Suprapubic skin (tissue), 4 donors: Measurements from ENCODE around the gene RC3H2. TPM values are rescaled to one million over a fixed set of nuclear protein-coding genes. Genes with fewer than 3 reads are reported as not detected.

Experiments used
- DNase-seq, 2 donors: peaks; one replicate each; pipeline ENCODE4 v3.0.0-alpha.2; 2019; ENCODE audit warnings: low spot score in 2 of 2
- H3K27ac ChIP-seq: fragments of 200-600 bp; sonication (generic); one replicate; pipeline ENCODE4 v1.5.1; 2019
- H3K27me3 ChIP-seq: fragments of 200-600 bp; sonication (generic); one replicate; pipeline ENCODE4 v1.5.1; 2019
- H3K36me3 ChIP-seq: fragments of 200-600 bp; sonication (generic); one replicate; pipeline ENCODE4 v1.5.1; 2019
- H3K4me1 ChIP-seq: fragments of 200-600 bp; sonication (generic); one replicate; pipeline ENCODE4 v1.5.1; 2019
- H3K4me3 ChIP-seq: fragments of 200-600 bp; sonication (generic); one replicate; pipeline ENCODE4 v1.5.1; 2019; ENCODE audit warnings: mild to moderate bottlenecking
- H3K9me3 ChIP-seq: fragments of 200-600 bp; sonication (generic); one replicate; pipeline ENCODE4 v1.5.1; 2019
- CTCF ChIP-seq, 2 donors: fragments of 200-600 bp in 1 of 2; fragments of 450-650 bp in 1 of 2; sonication (generic) in 1 of 2; IDR thresholded peaks; one replicate each; pipeline ENCODE4 v1.5.1; 2016 to 2019; ENCODE audit warnings: antibody characterized with exemption in 2 of 2, mild to moderate bottlenecking in 1 of 2, moderate library complexity in 1 of 2
- EP300 ChIP-seq: sonication (generic); formaldehyde crosslinking; IDR thresholded peaks from one replicate; pipeline ENCODE4 v1.6.1; 2017; ENCODE audit warnings: antibody characterized with exemption
- POLR2A ChIP-seq, 2 donors: fragments of 450-650 bp; IDR thresholded peaks; one replicate each; pipeline ENCODE4 v1.6.1; 2017; ENCODE audit warnings: antibody characterized with exemption in 2 of 2, mild to moderate bottlenecking in 2 of 2, moderate library complexity in 2 of 2
- POLR2AphosphoS5 ChIP-seq, 3 donors: sonication (generic); formaldehyde crosslinking; IDR thresholded peaks; one replicate each; pipeline ENCODE4 v1.6.1; 2017; ENCODE audit warnings: antibody characterized with exemption in 3 of 3
- WGBS: methylation state at CpG from one replicate; pipeline ENCODE4 v1.1.5; 2018; 5-methylcytosine and 5-hydroxymethylcytosine counted together
- total RNA-seq, 4 donors: library from RNA; depleted of rRNA; stranded (reverse); fragments of >200 nt; gene quantifications; one replicate each; pipeline ENCODE4 v1.1.0, GENCODE V29; 2016

The RC3H2 gene
- total RNA-seq, 4 donors from 2014 or later: 24.2 to 59.2 (median 28.6) TPM

- H3K4me3 ChIP-seq: no peak overlapping the region
- H3K27ac ChIP-seq: no peak overlapping the region
These were observed 4.4 kb downstream of the RC3H2 start for GRCh38 chr9:122900791-122901190.

GRCh38 chr9:122897969-122898368, 7.2 kb downstream of the RC3H2 start:
- Histone ChIP-seq H3K36me3 (peaks cover 27% of the 10 kb centered on the region), H3K4me1 (peaks cover 22% of the 10 kb centered on the region)
- WGBS: 92% methylated on average over 1 of the region's 1 CpG

More at GRCh38 chr9:122900791-122901190, 4.4 kb downstream of the RC3H2 start:
- no peak for TF ChIP-seq EP300
- TF ChIP-seq POLR2A (IDR thresholded peaks at IDR 0.05): no peak
- TF ChIP-seq CTCF (IDR thresholded peaks at IDR 0.05): no peak
- no peak for TF ChIP-seq POLR2AphosphoS5 (IDR thresholded peaks at IDR 0.05)
- 50% methylated on average over 2 of the region's 2 CpGs for WGBS
- no peaks in the 10 kb centered on the region for H3K27me3 ChIP-seq
- peaks cover 41% of the 10 kb centered on the region for H3K4me1 ChIP-seq
- peaks cover 6% of the 10 kb centered on the region for H3K36me3 ChIP-seq
- no peak for DNase-seq
- no peaks in the 10 kb centered on the region for H3K9me3 ChIP-seq

GRCh38 chr9:122888480-122888879, 16.7 kb downstream of the RC3H2 start:
- peaks cover 76% of the 10 kb centered on the region for H3K36me3 ChIP-seq

More at GRCh38 chr9:122897969-122898368, 7.2 kb downstream of the RC3H2 start:
- TF ChIP-seq POLR2AphosphoS5 (IDR thresholded peaks at IDR 0.05): no peak
- no peak for TF ChIP-seq CTCF (IDR thresholded peaks at IDR 0.05)
- H3K4me3 ChIP-seq: no peak overlapping the region
- no peak for DNase-seq
- H3K9me3 ChIP-seq: no peaks in the 10 kb centered on the region
- H3K27me3 ChIP-seq: no peaks in the 10 kb centered on the region
- H3K27ac ChIP-seq: no peak overlapping the region

GRCh38 chr9:122883125-122883524, 22.0 kb downstream of the RC3H2 start:
- no peak for TF ChIP-seq POLR2AphosphoS5 (IDR thresholded peaks at IDR 0.05)
- no peak for TF ChIP-seq EP300
- TF ChIP-seq POLR2A (IDR thresholded peaks at IDR 0.05): no peak
- TF ChIP-seq CTCF (IDR thresholded peaks at IDR 0.05): no peak
- Histone ChIP-seq H3K4me3 (no peak overlapping the region), H3K4me1 (no peaks in the 10 kb centered on the region), H3K9me3 (no peaks in the 10 kb centered on the region), H3K27ac (no peak overlapping the region), H3K36me3 (peaks cover 83% of the 10 kb centered on the region), H3K27me3 (no peaks in the 10 kb centered on the region)
- WGBS: 89% methylated on average over 2 of the region's 2 CpGs
- no peak for DNase-seq

More at GRCh38 chr9:122888480-122888879, 16.7 kb downstream of the RC3H2 start:
- no peak overlapping the region for H3K4me3 ChIP-seq
- WGBS: 87% methylated on average over 3 of the region's 3 CpGs
- no peaks in the 10 kb centered on the region for H3K9me3 ChIP-seq
- H3K27me3 ChIP-seq: no peaks in the 10 kb centered on the region
- H3K4me1 ChIP-seq: no peaks in the 10 kb centered on the region
- H3K27ac ChIP-seq: no peak overlapping the region
- TF ChIP-seq POLR2AphosphoS5 (IDR thresholded peaks at IDR 0.05) (no peak), CTCF (IDR thresholded peaks at IDR 0.05) (no peak), POLR2A (IDR thresholded peaks at IDR 0.05) (no peak), EP300 (no peak)
- no peak for DNase-seq

- peaks cover 94% of the 10 kb centered on the region for H3K36me3 ChIP-seq
- TF ChIP-seq POLR2AphosphoS5 (IDR thresholded peaks at IDR 0.05) (no peak), CTCF (IDR thresholded peaks at IDR 0.05) (no peak), POLR2A (IDR thresholded peaks at IDR 0.05) (no peak), EP300 (no peak)
- DNase-seq: no peak
- H3K4me1 ChIP-seq: no peaks in the 10 kb centered on the region
- H3K27ac ChIP-seq: no peak overlapping the region
- 66% methylated on average over 2 of the region's 2 CpGs for WGBS
- no peaks in the 10 kb centered on the region for H3K27me3 ChIP-seq
- no peak overlapping the region for H3K4me3 ChIP-seq
- no peaks in the 10 kb centered on the region for H3K9me3 ChIP-seq
These were observed 25.7 kb downstream of the RC3H2 start for GRCh38 chr9:122879443-122879842.
